T-helper 1 cell treated with Interleukin-12 subunit alpha and Interleukin-12 subunit beta and Interleukin-4 antibody, amounts not matched to agents 30 ng/mL and 1 ng/mL, for 36 hours (primary cell): ENCODE data around the gene OR52M1. TPM values are rescaled to one million over a fixed set of nuclear protein-coding genes. Genes with fewer than 3 reads are reported as not detected.
"Not testable (repeated sequence)": the region's sequence is repeated elsewhere in the genome, so short reads cannot be mapped to it uniquely, and the experiment has no call there.

ENCODE experiments used
- intact Hi-C: fragments of 100-400 bp; cut with micrococcal nuclease; formaldehyde crosslinking; loops from one replicate; pipeline ENCODE4 v1.15.1; 2024
- total RNA-seq: library from RNA; stranded (reverse); gene quantifications from 2 replicates; pipeline ENCODE4 v1.2.3, GENCODE V29; 2022

OR52M1 gene, protein sequence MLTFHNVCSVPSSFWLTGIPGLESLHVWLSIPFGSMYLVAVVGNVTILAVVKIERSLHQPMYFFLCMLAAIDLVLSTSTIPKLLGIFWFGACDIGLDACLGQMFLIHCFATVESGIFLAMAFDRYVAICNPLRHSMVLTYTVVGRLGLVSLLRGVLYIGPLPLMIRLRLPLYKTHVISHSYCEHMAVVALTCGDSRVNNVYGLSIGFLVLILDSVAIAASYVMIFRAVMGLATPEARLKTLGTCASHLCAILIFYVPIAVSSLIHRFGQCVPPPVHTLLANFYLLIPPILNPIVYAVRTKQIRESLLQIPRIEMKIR
- not detected in 2 replicates for total RNA-seq

GRCh38 chr11:4544891-4545290 is at the start of gene OR52M1:
TSS of gene OR52M1 (plus strand) at chr11:4545191. CDS start at chr11:4545191, 0 bp downstream.
- intact Hi-C loops, result no loop called here

DNA sequence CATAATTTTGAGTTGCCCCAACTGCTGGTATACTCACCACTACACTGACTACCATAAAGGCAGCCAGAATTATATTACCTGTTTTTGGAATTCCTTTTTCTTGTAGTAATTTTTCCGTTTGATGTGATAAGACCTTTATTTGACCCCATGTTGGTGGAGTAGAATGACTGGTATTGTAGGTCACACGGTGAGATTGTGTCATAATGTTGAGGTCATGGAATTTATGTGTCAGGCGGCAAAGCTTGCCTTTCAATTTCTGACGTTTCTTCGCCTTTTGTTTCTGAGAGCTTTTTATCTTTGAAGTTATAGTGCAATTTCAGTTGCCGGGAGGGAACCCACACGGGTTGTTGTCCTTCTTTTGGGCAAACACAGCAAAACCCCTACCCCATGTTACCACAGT is 49.5 kb upstream of the OR52M1 start:
- intact Hi-C loops, result no loop called here

DNA sequence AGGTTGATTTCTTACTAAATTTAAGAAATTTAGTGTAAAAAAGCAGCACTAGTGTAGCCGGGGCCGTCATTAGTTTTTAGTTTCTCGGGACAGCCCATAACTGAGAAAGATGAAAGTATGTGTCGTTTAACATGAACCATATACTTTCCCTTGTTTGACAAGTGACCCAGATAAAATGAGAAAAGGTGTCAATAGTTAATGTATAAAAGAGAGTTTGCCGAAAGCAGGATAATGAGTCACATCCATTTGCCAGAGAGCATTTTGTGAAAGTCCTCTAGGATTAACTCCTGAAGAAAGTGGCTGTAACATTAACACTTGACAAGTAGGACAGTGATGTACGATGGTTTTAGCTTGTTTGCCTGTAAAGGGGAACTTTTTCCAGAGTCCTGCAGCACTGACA is 49.0 kb upstream of the OR52M1 start:
- intact Hi-C loops, result no loop called here

DNA sequence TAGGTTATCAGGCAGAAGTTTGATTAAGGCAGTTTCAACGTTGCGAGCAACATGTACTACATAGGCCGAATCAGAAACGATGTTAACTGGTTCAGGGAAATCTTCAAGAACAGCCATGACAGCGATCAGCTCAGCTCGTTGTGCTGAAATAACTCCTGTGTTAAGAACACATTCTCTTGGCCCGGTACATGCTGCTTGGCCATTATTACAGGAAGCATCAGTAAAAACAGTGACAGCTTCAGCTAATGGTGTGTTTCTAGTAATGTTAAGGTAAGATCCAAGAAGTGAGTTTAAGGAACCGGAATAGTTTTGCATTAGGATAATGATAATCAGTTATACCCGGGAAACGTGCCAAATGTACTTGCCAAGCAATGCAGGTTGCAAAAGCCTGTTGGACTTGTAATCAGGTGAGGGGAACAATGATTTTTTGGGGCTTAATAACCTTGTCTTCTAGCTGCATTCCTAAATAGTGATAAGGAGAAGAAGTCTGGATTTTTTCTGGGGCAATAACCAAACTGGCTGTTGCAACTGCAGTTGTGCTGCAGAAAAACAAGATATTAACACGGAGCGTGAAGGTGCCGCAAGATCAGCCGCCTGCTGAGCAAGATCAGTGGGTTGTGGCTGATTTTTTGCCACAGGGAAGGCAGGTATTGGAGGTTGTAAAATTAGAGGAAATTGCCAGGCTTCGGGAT is 48.3 kb upstream of the OR52M1 start:
- intact Hi-C loops, result no loop called here

- intact Hi-C loops, result no loop called here
These were observed 36.1 kb upstream of the OR52M1 start for GRCh38 chr11:4508886-4509285.

DNA sequence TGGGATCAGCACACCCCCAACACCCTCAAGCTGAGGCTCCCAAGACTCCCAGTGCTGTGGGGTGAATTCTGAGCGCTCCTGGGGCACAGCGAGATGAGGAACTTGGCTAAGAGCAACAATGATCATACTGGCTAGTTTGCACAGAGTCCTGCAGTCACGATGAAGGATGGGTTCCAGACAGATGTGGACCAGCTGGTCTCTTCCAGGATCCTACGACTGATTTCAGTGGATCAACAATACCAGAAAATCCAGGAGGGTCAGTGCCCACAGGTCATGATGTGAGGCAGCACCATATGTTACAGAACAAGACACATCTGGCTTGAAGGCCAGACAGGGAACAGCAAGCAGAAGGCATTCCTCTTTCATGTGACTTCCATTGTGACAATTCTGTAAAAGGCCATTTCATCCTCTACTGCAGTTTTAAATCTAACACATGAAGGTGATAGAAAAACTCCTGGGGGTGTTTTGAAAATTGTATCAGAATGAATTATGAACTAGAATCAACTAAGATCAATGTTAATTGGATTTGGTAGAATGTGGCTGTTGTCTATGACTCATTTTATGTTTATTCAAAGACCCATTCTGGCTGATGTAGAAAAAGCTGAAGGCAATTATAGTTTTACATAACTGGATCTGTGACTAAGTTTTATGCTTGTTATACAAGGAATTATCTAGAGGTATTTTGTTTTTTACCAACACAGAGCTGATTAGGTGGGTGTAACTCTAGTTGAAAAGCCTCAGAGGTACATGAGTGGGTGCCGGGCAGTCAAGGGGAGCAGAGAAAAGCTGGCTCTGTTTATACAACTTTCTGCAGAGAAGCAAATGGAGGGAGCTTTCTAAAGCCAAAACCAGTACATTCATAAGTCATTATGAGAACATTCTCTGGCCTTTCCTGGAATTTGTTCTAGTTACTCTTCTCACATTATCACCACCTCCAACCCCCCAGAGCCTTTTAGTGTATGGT is 33.4 kb upstream of the OR52M1 start:
- intact Hi-C loops, result no loop called here

DNA sequence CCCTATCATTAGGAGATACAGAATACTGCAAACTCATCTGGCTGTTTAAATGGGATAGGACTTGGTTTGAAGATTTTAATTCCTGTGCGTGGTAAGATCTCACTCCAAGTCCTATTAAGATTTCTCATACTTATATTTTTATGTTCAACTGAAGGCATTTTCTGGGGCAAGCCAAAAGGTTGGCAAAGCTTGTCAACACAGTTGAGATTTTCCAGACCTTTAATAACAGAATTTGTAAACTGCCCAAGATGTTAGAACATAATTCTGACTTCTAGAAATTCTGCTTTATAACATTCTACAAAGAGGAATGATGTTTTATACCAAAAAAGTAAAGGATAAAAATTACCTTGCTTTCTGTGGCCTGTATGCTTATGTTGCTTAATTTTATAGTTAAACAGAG is 30.8 kb upstream of the OR52M1 start:
- intact Hi-C loops, result no loop called here

DNA sequence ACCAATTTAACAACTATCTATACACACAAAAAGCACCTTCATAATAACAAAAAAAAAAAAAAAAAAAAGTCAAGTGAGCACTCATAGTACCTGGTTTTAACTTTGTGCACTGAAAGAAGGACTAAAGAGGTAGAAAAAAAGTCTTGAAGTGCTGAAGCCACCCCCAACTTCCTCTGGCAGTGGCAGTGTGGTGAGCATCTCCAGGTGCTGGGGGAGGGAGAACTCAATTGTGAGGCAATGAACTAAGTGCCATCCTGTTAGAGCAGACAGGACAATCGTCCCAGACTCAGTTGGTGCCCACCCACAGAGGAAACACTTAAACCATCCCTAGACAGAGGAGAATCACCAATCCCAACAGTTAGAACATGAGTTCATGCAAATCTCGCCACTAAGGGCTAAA is 22.7 kb upstream of the OR52M1 start:
- intact Hi-C loops, result no loop called here

DNA sequence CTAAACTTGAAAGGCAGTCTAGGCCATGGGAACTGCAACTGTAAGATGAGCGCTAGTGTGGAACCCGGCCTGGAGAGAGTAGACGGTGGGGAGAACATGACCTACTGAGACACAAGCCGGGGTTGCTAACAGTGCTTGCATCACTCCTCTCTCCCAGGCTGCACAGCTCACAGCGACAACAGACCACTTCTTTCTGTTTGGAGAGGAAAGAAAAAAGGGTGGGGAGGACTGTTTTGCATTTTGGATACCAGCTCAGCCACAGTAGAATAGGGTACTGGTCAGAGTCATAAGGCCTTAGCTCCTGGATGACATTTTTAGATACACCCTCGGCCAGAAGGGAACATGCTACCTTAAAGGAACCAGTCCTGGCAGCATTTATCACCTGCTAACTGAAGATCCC is 22.2 kb upstream of the OR52M1 start:
- intact Hi-C loops, result no loop called here

DNA sequence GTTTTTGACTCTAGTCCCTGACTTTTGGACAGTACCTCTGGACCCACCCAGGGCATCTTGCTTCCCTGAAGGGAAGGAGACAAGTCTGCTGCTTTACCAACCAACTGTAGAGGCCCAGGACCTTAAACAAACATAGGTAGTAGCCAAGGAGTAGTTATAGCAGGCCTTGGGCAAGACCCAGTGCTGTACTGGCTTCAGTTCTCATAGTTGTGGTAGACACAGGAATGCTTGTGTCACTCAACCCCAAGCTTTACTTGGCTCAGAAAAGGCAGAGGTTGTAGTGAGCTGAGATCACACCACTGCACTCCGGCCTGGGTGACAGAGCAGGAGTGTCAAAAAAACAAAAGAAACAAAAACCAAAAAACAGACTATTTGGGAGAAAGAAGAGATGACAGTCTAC is 21.3 kb upstream of the OR52M1 start:
- intact Hi-C loops, result no loop called here

DNA sequence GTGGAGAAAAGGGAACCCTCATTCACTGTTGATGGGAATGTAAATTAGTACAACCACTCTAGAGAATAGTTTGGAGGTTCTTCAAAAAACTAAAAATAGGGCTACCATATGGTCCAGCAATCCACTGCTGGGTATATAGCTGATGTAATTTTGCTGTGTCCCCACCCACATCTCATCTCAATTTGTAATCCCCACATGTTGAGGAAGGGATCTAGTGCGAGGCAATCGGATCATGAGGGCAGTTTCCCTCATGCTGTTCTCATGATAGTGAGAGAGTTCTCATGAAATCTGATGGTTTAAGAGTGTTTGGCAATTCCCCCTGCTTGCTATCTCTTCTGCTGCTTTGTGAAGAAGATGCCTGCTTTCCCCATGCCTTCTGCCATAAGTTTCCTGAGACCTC is 17.1 kb upstream of the OR52M1 start:
- intact Hi-C loops, result no loop called here

DNA sequence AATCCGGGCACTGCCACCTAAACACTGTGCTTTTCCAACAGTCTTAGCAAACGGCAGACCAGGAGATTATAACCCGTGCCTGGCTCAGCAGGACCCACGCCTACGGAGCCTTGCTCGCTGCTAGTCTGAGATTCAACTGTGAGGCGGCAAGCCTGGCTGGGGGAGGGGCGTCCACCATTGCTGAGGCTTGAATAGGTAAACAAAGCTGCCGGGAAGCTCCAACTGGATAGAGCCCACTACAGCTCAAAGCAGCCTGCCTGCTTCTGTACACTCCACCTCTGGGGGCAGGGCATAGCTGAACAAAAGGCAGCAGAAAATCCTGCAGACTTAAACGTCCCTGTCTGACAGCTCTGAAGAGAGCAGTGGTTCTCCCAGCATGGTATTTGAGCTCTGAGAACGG is 13.3 kb upstream of the OR52M1 start:
- intact Hi-C loops, result not testable (repeated sequence)

GRCh38 chr11:4539603-4540219 is 5.3 kb upstream of the OR52M1 start:
- intact Hi-C loops, result loop anchor here (1.0 kb wide), 2 partner anchors 146 to 352 kb away; partner anchors contain the start of gene TRIM21

DNA sequence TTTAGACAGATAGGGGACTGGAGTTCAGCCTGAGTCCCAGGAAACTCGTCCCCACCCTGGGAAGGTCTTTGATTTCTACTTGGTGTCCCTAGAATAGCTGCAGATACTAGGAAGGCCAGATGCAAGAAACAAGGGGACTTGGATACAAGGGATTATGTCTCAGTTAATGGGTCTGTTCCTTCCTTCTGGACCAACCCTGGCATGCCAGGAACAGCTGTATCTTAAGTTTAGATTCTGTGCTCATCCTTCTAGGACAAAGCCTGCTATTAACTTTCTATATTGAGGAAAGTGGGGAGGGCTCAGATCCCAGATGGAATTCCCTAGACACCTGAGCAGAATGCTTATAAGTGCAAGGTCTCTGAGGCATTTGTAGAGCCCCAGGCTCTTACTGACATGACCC is 3.9 kb upstream of the OR52M1 start:
- intact Hi-C loops, result no loop called here

GRCh38 chr11:4543561-4543960 is 1.4 kb upstream of the OR52M1 start:
- intact Hi-C loops, result no loop called here

DNA sequence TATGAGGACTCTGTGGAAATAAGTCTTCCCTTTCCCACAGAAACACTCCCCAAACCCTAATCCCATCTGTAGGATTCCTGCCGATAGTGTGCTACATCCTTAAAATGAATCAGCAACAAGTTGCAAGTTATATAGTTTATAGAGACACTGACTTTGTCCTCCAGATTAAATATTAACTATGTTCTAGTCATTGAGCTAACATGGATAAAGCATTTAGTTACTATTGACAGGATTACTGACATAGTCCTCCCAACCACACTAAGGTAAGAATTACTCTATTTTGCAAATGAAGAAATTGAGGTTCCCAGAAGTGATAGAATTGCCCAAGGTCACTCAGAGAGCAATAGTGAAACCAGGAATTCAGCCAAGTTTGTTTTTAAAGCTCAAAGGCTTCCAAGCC is 1.9 kb downstream of the OR52M1 start:
- intact Hi-C loops, result no loop called here

DNA sequence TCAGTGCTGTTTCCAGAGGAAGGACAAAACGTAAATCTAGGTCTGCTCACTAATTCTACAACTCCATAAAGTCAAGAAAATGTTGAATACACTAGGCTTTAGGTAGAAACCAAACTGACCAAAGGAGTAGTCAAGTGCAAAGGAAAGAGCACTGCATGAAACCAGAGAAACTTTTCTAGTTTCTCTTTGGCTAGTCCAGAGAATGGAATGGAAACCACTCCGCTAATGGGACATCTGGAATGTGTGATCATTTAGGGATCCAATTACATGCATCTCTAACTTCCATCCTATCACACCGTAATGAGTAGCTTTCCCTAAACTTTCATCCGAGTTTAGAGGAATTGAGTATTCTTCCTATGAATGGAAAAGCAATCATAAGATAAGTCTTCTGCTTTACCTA is 2.4 kb downstream of the OR52M1 start:
- intact Hi-C loops, result no loop called here

- intact Hi-C loops, result loop anchor here (1.0 kb wide), 1 partner anchor 364 kb away; no protein-coding TSS in a partner anchor
These were observed 6.5 kb downstream of the OR52M1 start for GRCh38 chr11:4551346-4551979.

GRCh38 chr11:4559527-4560440 is 14.8 kb downstream of the OR52M1 start:
- intact Hi-C loops, result no loop called here

DNA sequence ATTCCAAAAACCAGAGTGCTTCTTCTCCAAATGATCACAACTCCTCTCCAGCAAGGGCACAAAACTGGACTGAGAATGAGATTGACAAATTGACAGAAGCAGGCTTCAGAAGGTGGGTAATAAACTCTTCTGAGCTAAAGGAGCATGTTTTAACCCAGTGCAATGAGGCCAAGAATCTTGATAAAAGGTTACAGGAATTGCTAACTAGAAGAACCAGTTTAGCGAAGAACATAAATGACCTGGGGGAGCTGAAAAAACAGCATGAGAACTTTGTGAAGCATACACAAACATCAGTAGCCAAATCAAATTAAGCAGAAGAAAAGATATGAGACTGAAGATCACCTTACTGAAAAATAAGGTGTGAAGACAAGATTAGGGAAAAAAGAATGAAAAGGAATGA is 15.5 kb downstream of the OR52M1 start:
- intact Hi-C loops, result no loop called here
